CD8-positive, alpha-beta memory T cell (primary cell): ENCODE measurements around the gene CROT. TPM values are rescaled to one million over a fixed set of nuclear protein-coding genes. Genes with fewer than 3 reads are reported as not detected.
"Not testable (repeated sequence)": the region's sequence is repeated elsewhere in the genome, so short reads cannot be mapped to it uniquely, and the experiment has no call there.

Experiments
- CTCF ChIA-PET: fragments of 350-600 bp; sonication (Branson Sonifier 250); formaldehyde crosslinking; loops from one replicate; lab custom pipeline; 2021; ENCODE audit warnings: antibody characterized with exemption; lab: Charles Lee
- POLR2A ChIA-PET: fragments of 350-600 bp; sonication (Branson Sonifier 250); formaldehyde crosslinking; loops from one replicate; lab custom pipeline; 2021; ENCODE audit warnings: antibody characterized with exemption; lab: Charles Lee
- DNase-seq, 5 donors: peaks; one replicate each; pipeline versions ENCODE4 v3.0.0 to v3.0.0-alpha.2; 2020 to 2022; ENCODE audit warnings: mixed read lengths in 1 of 5
- H3K27ac ChIP-seq: one replicate; pipeline ENCODE4 v1.7.0; 2013; ENCODE audit warnings: low read depth, mild to moderate bottlenecking, low read length, moderate library complexity
- H3K27me3 ChIP-seq: 2 replicates; pipeline ENCODE4 v1.7.0; 2013; ENCODE audit warnings: low read length, mild to moderate bottlenecking; ENCODE audit not compliant: insufficient read depth, poor library complexity, severe bottlenecking
- H3K36me3 ChIP-seq: 2 replicates; pipeline ENCODE4 v1.7.0; 2013; ENCODE audit warnings: mild to moderate bottlenecking, low read length, moderate library complexity; ENCODE audit not compliant: insufficient read depth
- H3K4me1 ChIP-seq: 2 replicates; pipeline ENCODE4 v1.7.0; 2013; ENCODE audit warnings: mild to moderate bottlenecking, low read length, moderate library complexity; ENCODE audit not compliant: insufficient read depth
- H3K4me3 ChIP-seq: 2 replicates; pipeline ENCODE4 v1.7.0; 2013; ENCODE audit warnings: mild to moderate bottlenecking, low read length
- H3K9me3 ChIP-seq: 2 replicates; pipeline ENCODE4 v1.7.0; 2013; ENCODE audit warnings: mild to moderate bottlenecking, low read length
- H3K27ac Mint-ChIP-seq, 8 donors: one replicate each; pipeline ENCODE4 v1.8.0; 2020 to 2021; ENCODE audit warnings: mixed read lengths in 8 of 8, mild to moderate bottlenecking in 6 of 8, inconsistent platforms in 3 of 8, moderate library complexity in 3 of 8
- H3K27me3 Mint-ChIP-seq, 2 donors: one replicate each; pipeline ENCODE4 v1.8.0; 2020 to 2021; ENCODE audit warnings: mixed read lengths in 2 of 2, mild to moderate bottlenecking in 1 of 2, moderate library complexity in 1 of 2
- H3K36me3 Mint-ChIP-seq, 3 donors: one replicate each; pipeline ENCODE4 v1.8.0; 2020 to 2021; ENCODE audit warnings: mixed read lengths in 3 of 3, inconsistent platforms in 1 of 3, mild to moderate bottlenecking in 1 of 3
- H3K4me1 Mint-ChIP-seq, 3 donors: one replicate each; pipeline ENCODE4 v1.8.0; 2020 to 2021; ENCODE audit warnings: mixed read lengths in 3 of 3, inconsistent platforms in 1 of 3, mild to moderate bottlenecking in 1 of 3
- H3K4me3 Mint-ChIP-seq, 7 donors: one replicate each; pipeline ENCODE4 v1.8.0; 2020 to 2021; ENCODE audit warnings: mixed read lengths in 7 of 7, mild to moderate bottlenecking in 6 of 7, moderate library complexity in 4 of 7, inconsistent platforms in 2 of 7
- H3K9me3 Mint-ChIP-seq, 5 donors: one replicate each; pipeline ENCODE4 v1.8.0; 2020 to 2022; ENCODE audit warnings: mixed read lengths in 5 of 5, mild to moderate bottlenecking in 3 of 5, moderate library complexity in 2 of 5, inconsistent platforms in 1 of 5
- polyA plus RNA-seq: library from polyadenylated mRNA; unstranded; fragments of 300-500 nt; fragmentation: Illumina TruSeq; gene quantifications from one replicate; pipeline ENCODE4 v1.2.3, GENCODE V29; 2021
- total RNA-seq, 2 experiments: library from RNA; stranded (reverse); gene quantifications; one replicate each; pipeline ENCODE4 v1.2.3, GENCODE V29; 2021

Gene CROT
- total and polyA plus RNA-seq, 3 experiments from 2014 or later, result 8.5 to 9.9 (median 9.9) TPM

DNA sequence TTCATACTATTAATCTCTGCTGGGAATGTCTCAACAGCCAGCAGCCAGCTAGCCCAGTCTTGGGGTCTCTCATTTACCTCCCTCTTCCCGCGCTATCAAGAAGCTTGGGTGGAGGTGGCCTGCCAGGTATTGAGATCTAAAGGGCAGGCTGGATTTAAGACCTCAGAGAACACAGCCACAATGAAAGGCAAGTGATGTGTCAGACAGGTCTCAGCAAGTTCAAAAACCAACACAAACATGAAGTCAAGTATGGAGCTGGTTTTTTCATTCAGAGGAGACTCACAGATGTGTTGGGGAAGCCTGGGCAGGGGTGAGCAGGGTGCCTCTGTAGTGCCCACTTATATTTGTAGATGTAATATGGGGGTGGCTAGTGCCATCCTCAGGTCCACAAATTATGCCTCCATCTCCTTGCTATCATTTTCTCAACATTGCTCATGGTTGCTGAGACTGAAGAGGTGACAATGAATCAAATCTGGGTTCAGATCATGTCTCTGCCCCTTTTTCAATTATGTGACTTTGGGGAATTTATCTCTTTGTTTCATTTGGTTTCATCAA, 27.7 kb upstream of the CROT start:
- Mint-ChIP-seq H3K9me3 (peaks cover 0 to 4% (median 0%) of the 10 kb centered on the region in 5 donors), H3K4me1 (peaks cover 21 to 29% (median 27%) of the 10 kb centered on the region in 3 donors), H3K27me3 (peaks cover 0 to 5% of the 10 kb centered on the region in 2 donors), H3K27ac (peak overlapping the region in 4 of 8 donors; percentile 4 to 63 (median 28)), H3K36me3 (peaks cover 2 to 5% (median 2%) of the 10 kb centered on the region in 3 donors), H3K4me3 (peak overlapping the region in 2 of 7 donors; percentile 20 to 32)
- no peak overlapping the region for H3K4me3 ChIP-seq
- H3K4me1 ChIP-seq, result no peaks in the 10 kb centered on the region
- ChIA-PET POLR2A (interaction anchor here (0.5 kb wide), 1 partner anchor 93 kb away, joined by 3 read pairs; no protein-coding TSS in a partner anchor), CTCF (interaction anchor here (0.6 to 11.9 kb wide), 3 partner anchors 28 to 284 kb away, joined by 3 to 201 read pairs (median 5); partner anchors contain the start of gene CROT)
- H3K36me3 ChIP-seq, result no peaks in the 10 kb centered on the region
- no peaks in the 10 kb centered on the region for H3K9me3 ChIP-seq
- no peak for DNase-seq
- no peaks in the 10 kb centered on the region for H3K27me3 ChIP-seq
- no peak overlapping the region for H3K27ac ChIP-seq

DNA sequence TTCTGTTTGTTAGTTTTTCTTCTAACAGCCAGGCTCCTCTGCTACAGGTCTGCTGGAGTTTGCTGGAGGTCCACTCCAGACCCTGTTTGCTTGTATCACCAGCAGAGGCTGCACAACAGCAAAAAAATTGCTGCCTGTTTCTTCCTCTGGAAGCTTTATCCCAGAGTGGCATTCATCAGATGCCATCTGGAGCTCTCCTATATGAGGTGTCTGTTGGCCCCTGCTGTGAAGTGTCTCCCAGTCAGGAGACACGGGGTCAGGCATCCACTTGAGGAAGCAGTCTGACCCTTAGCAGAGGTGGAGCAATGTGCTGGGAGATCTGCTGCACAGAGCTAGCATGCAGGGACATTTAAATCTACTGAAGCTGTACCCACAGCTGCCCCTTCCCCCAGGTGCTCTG, 26.7 kb upstream of the CROT start:
- Mint-ChIP-seq H3K9me3 (peaks cover 0 to 4% (median 0%) of the 10 kb centered on the region in 5 donors), H3K27ac (peak overlapping the region; percentile 57 to 96 (median 89)), H3K36me3 (peaks cover 2 to 5% (median 5%) of the 10 kb centered on the region in 3 donors), H3K4me3 (peak overlapping the region; percentile 72 to 91 (median 85)), H3K27me3 (peaks cover 0 to 5% of the 10 kb centered on the region in 2 donors), H3K4me1 (peaks cover 21 to 29% (median 27%) of the 10 kb centered on the region in 3 donors)
- Histone ChIP-seq H3K27ac (no peak overlapping the region), H3K4me3 (peak overlapping the region; percentile 28), H3K27me3 (no peaks in the 10 kb centered on the region), H3K4me1 (no peaks in the 10 kb centered on the region), H3K9me3 (no peaks in the 10 kb centered on the region), H3K36me3 (no peaks in the 10 kb centered on the region)
- CTCF ChIA-PET, result interaction anchor here (2.2 to 11.9 kb wide), 2 partner anchors 27 to 95 kb away, joined by 5 to 201 read pairs; partner anchors contain the start of gene CROT
- DNase-seq, result no peak
- POLR2A ChIA-PET, result interaction anchor here (1.8 kb wide), 1 partner anchor 26 kb away, joined by 4 read pairs; the partner anchor contains the start of gene CROT

DNA sequence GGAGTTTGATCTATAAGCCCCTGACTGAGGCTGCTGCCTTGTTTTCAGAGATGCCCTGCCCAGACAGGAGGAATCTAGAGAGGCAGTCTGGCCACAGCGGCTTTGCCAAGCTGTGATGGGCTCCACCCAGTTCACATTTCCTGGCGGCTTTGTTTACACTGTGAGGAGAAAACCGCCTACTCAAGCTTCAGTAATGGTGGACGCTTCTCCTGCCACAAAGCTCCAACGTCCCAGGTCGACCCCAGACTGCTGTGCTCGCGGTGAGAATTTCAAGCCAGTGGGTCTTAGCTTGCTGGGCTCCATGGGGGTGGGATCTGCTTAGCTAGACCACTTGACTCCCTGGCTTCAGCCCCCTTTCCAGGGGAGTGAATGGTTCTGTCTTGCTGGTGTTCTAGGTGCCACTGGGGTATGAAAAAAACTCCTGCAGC, 26.3 kb upstream of the CROT start:
- peak overlapping the region; percentile 28 for H3K4me3 ChIP-seq
- peak in 4 of 5 donors; percentile 6 to 51 (median 10) for DNase-seq
- H3K36me3 ChIP-seq, H3K36me3 Mint-ChIP-seq, H3K4me1 ChIP-seq, H3K27me3 ChIP-seq, H3K9me3 ChIP-seq, H3K9me3 Mint-ChIP-seq, H3K27me3 Mint-ChIP-seq: not testable (repeated sequence)
- peak overlapping the region; percentile 31 for H3K27ac ChIP-seq
- peaks cover 21 to 29% (median 27%) of the 10 kb centered on the region in 3 donors for H3K4me1 Mint-ChIP-seq
- POLR2A ChIA-PET, result interaction anchor here (1.8 kb wide), 1 partner anchor 26 kb away, joined by 4 read pairs; the partner anchor contains the start of gene CROT
- CTCF ChIA-PET, result interaction anchor here (2.2 to 11.9 kb wide), 2 partner anchors 26 to 94 kb away, joined by 5 to 201 read pairs; partner anchors contain the start of gene CROT
- H3K4me3 Mint-ChIP-seq, result peak overlapping the region; percentile 72 to 91 (median 85)
- peak overlapping the region; percentile 76 to 96 (median 89) for H3K27ac Mint-ChIP-seq

DNA sequence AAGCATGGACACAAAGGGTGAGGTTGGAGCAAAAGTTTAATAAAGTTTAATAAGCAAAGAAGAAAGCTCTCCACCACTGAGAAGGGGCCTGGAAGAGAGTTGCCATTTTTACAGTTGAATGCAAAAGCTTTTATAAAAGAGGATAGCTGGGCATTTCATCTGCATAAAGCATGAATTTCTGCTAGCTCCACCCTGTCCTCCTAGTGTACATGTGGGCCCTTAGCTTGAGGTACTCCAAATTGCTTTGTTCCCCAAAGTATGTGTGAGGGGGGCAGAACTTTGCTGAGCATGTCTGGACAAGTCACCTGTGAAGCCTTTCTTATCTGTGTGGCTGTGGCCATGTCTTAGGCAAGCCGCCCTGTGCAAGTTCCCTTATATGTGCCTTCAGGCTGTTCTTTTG, 22.6 kb upstream of the CROT start:
- Histone ChIP-seq H3K4me1 (no peaks in the 10 kb centered on the region), H3K27ac (no peak overlapping the region), H3K4me3 (no peak overlapping the region), H3K36me3 (no peaks in the 10 kb centered on the region), H3K9me3 (peaks cover 13% of the 10 kb centered on the region), H3K27me3 (no peaks in the 10 kb centered on the region)
- no peak for DNase-seq
- POLR2A ChIA-PET, result no interaction called here
- peaks cover 7 to 22% (median 18%) of the 10 kb centered on the region in 5 donors for H3K9me3 Mint-ChIP-seq
- no peak overlapping the region for H3K4me3 Mint-ChIP-seq
- H3K27ac Mint-ChIP-seq, result peak overlapping the region in 3 of 8 donors; percentile 2 to 87 (median 50)
- CTCF ChIA-PET, result interaction anchor here (1.6 kb wide), 1 partner anchor 95 kb away, joined by 5 read pairs; no protein-coding TSS in a partner anchor
- peaks cover 11 to 15% (median 14%) of the 10 kb centered on the region in 3 donors for H3K4me1 Mint-ChIP-seq
- peaks cover 0 to 2% of the 10 kb centered on the region in 2 donors for H3K27me3 Mint-ChIP-seq
- H3K36me3 Mint-ChIP-seq, result peaks cover 14 to 32% (median 30%) of the 10 kb centered on the region in 3 donors

DNA sequence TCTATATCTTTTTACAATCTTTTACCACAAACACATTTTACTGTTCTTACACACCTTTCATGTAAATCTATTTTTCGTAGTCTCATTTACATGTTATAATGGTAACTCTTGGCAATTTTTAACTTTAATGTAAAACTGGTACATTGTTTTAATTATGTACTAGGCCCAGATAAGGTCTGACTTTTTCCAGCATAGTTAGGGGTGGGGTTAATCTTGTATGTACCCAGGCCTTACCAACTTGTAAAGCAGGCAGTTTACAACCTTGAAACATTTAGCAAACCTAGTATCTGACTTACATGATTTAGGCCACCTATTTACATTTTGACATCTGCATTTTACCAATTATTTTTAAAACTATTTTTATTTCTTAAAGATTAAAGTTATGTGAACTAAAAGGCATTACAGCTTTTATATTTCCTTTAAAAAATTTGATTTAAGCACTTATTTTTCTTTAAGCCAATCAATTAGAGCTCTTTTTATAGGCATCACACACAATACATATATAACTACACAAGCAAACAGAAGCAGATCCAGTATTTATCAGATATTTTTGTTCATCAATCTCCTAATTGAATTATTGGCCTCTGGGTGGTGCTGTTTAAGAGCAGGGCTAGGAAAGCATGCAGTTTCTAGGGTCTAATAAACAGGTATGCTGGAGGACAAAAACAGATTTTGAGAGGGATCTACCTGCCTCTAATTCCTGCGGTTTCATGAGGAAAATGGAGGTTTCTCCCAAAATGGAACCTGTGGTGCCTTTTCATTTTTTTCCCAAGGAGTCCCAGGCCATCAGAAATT, 19.7 kb upstream of the CROT start:
- peaks cover 0 to 3% of the 10 kb centered on the region in 2 donors for H3K27me3 Mint-ChIP-seq
- H3K36me3 Mint-ChIP-seq, result peaks cover 28 to 59% (median 52%) of the 10 kb centered on the region in 3 donors
- no peak for DNase-seq
- Histone ChIP-seq H3K9me3 (peaks cover 33% of the 10 kb centered on the region), H3K4me1 (no peaks in the 10 kb centered on the region), H3K27ac (no peak overlapping the region), H3K27me3 (no peaks in the 10 kb centered on the region), H3K36me3 (peaks cover 6% of the 10 kb centered on the region), H3K4me3 (no peak overlapping the region)
- ChIA-PET CTCF (interaction anchor here (0.6 kb wide), 1 partner anchor 17 kb away, joined by 3 read pairs; no protein-coding TSS in a partner anchor), POLR2A (no interaction called here)
- no peak overlapping the region for H3K4me3 Mint-ChIP-seq
- no peaks in the 10 kb centered on the region for H3K4me1 Mint-ChIP-seq
- H3K9me3 Mint-ChIP-seq, result peaks cover 25 to 49% (median 42%) of the 10 kb centered on the region in 5 donors
- H3K27ac Mint-ChIP-seq, result no peak overlapping the region

DNA sequence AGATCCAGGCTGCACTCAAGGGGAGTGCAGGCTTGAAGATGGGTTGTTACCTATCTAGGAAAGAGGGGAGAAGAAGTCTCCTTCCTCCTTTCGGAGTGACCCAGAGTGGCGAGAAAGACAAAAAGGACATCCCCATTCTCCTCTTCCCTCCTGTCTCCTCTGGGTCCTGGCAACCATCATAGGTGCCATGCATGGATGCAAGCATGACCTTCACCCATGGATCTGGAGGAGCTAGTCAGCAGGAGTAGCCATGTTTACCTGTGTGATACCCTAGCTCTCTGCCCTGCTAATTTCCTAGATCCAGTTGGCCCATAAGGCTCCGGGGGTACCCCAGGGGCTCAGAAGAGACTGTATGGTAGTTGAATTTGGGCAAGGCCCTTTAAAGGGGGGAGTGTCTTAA, 17.2 kb upstream of the CROT start:
- Mint-ChIP-seq H3K4me3 (no peak overlapping the region), H3K27me3 (peaks cover 0 to 3% of the 10 kb centered on the region in 2 donors), H3K27ac (no peak overlapping the region), H3K4me1 (no peaks in the 10 kb centered on the region), H3K36me3 (peaks cover 24 to 73% (median 56%) of the 10 kb centered on the region in 3 donors), H3K9me3 (peaks cover 22 to 55% (median 42%) of the 10 kb centered on the region in 5 donors)
- ChIA-PET CTCF (no interaction called here), POLR2A (no interaction called here)
- Histone ChIP-seq H3K9me3 (peaks cover 33% of the 10 kb centered on the region), H3K36me3 (peaks cover 6% of the 10 kb centered on the region), H3K27ac (no peak overlapping the region), H3K4me3 (no peak overlapping the region), H3K4me1 (no peaks in the 10 kb centered on the region), H3K27me3 (no peaks in the 10 kb centered on the region)
- DNase-seq, result no peak

DNA sequence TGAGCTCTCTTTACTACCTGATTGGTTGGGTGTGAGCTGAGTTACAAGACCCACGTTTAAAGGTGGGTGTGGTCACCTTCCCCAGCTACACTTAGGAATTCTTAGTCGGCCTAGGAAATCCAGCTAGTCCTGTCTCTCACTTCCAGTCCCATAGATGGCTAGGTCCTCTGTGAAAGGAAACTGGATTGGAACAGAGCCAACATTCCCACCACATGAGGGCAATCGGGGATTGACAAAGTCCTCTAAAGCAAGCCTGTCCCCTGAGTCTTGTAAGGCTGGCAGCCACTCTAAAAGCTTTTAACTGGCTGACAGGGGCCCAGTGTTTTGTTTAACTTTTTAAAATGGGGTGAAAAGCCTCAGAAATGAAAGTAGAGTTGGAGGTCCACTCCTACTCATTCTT, 15.1 kb upstream of the CROT start:
- H3K4me3 ChIP-seq, result no peak overlapping the region
- H3K27ac Mint-ChIP-seq, result no peak overlapping the region
- H3K4me1 Mint-ChIP-seq, result no peaks in the 10 kb centered on the region
- H3K27ac ChIP-seq, result no peak overlapping the region
- peaks cover 24 to 82% (median 59%) of the 10 kb centered on the region in 3 donors for H3K36me3 Mint-ChIP-seq
- H3K9me3 ChIP-seq, result peaks cover 33% of the 10 kb centered on the region
- H3K4me3 Mint-ChIP-seq, result no peak overlapping the region
- ChIA-PET POLR2A (no interaction called here), CTCF (interaction anchor here (1.5 to 2.1 kb wide), 2 partner anchors 17 to 23 kb away, joined by 3 to 4 read pairs; no protein-coding TSS in a partner anchor)
- H3K36me3 ChIP-seq, result peaks cover 10% of the 10 kb centered on the region
- DNase-seq, result no peak
- H3K9me3 Mint-ChIP-seq, result peaks cover 22 to 58% (median 42%) of the 10 kb centered on the region in 5 donors
- no peaks in the 10 kb centered on the region for H3K4me1 ChIP-seq
- peaks cover 0 to 3% of the 10 kb centered on the region in 2 donors for H3K27me3 Mint-ChIP-seq
- no peaks in the 10 kb centered on the region for H3K27me3 ChIP-seq
